Measurements from ENCODE around the gene ZNF385B.

Gene ZNF385B

DNA sequence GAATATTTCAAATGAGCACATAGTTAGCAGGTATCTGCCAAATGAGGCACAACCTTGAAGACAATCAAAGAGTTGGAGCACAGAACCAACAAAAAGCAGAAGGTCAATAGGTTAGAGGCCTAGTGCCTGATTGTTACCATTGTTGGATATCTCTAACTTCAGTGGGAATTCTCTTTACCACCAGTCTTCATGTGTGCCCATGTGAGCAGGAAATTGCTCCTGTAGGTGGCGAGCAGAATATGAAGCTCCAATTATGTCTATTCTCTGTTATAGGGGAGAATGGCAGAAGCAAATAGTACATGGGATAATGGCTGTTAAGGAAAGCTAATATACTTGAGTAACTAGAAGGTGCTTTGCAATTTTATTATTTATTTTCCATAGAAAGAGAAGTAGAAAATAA lies 14.9 kb upstream of the ZNF385B start:
- peak; percentile 15 for TF ChIP-seq CTCF (IDR thresholded peaks at IDR 0.05; ENCODE audit: low read depth, low read length)
- H3K4me3 ChIP-seq (ENCODE audit: low read depth, low read length), result no peak overlapping the region
- DNase-seq (ENCODE audit: low read depth, low spot score), result no peak
- in situ Hi-C loops (cut with HindIII; ENCODE audit: low sequenced_read_pairs), result no loop called here

DNA sequence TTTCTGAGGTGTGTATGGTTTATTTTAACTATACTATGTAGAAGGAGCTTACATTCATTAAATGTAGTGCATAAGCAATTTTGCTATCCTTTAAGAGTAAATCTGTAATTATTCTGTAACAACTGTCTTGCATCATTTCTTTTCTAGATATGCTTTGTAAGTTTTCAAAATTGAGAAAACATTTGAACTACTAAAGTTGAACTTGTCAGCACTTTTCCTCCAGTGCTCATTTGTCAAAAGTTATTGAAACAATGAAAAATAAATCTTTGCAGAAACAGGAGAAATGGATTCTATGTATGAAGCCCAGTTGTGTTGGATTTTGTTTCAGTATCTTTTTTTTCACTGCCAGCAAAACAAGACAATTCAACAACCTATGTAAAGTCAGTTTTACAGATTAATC lies 14.5 kb upstream of the ZNF385B start:
- no peak for TF ChIP-seq CTCF (IDR thresholded peaks at IDR 0.05; ENCODE audit: low read depth, low read length)
- in situ Hi-C loops (cut with HindIII; ENCODE audit: low sequenced_read_pairs), result no loop called here
- DNase-seq (ENCODE audit: low read depth, low spot score), result no peak
- no peak overlapping the region for H3K4me3 ChIP-seq (ENCODE audit: low read depth, low read length)

- no peak for TF ChIP-seq CTCF (IDR thresholded peaks at IDR 0.05; ENCODE audit: low read depth, low read length)
- no peak for DNase-seq (ENCODE audit: low read depth, low spot score)
- in situ Hi-C loops (cut with HindIII; ENCODE audit: low sequenced_read_pairs), result no loop called here
- no peak overlapping the region for H3K4me3 ChIP-seq (ENCODE audit: low read depth, low read length)
Measured at GRCh38 chr2:179862898-179863458, 1.6 kb upstream of the ZNF385B start.

GRCh38 chr2:179861027-179861415 lies 391 bp downstream of the ZNF385B start:
- in situ Hi-C loops (cut with HindIII; ENCODE audit: low sequenced_read_pairs), result no loop called here
- DNase-seq (ENCODE audit: low read depth, low spot score), result no peak
- H3K4me3 ChIP-seq (ENCODE audit: low read depth, low read length), result peak overlapping the region; percentile 12
- no peak for TF ChIP-seq CTCF (IDR thresholded peaks at IDR 0.05; ENCODE audit: low read depth, low read length)

DNA sequence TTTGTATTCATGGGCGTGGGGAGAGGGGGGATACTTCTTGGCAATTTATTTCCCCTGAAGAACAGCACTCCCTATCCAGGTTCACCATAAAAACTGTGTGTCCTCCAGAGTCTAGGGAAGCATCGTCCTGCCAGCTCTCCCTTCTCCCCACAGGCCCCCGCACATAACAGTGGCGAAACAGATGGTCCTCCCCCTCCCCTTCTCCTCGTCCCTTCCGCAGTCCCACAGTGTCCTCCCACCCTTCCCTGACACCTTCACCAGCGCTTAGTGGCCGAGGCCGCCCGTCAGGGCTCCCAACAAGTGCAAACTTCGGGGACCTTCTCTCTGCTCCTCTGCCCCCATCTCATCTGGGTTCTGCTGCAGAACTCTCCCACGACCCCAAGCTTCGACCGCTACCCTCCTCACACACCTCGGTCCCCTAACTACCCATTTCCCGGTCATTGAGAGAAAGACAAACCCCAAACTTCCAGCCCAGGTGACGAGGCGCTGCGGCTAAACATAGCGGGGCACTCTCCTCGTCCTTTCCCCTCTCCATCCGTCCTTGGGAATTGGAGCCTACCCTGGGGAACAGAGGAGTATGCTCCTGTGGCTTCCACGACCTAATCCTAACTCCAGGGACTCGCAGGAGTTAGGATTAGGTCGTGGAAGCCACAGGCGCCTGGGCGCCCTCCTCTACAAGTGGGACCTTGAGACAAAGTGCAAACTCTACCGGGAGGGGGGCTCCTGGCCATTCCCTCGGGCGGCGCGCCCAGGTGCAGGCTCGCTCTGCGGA lies 971 bp downstream of the ZNF385B start:
- TF ChIP-seq CTCF (IDR thresholded peaks at IDR 0.05; ENCODE audit: low read depth, low read length), result no peak
- no peak for DNase-seq (ENCODE audit: low read depth, low spot score)
- H3K4me3 ChIP-seq (ENCODE audit: low read depth, low read length), result peak overlapping the region; percentile 12
- in situ Hi-C loops (cut with HindIII; ENCODE audit: low sequenced_read_pairs), result no loop called here

DNA sequence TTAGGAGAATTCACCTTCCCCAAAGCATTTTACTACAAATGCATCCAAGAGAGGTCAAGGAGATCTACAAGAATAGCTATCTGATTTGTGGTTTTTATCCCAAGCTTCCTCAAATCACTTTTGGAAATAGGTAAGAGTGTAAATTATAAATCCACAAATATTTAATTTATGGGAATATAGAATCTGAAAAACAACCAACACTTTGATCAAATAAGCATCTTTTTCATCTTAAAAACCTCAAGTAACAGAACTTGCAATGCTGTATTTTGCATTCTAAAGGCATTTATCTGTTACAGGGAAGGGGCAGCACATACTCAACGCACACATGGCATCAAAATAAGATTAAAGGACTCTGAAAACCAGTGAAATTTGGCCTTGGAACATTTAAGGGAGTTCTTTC lies 1.9 kb downstream of the ZNF385B start:
- DNase-seq (ENCODE audit: low read depth, low spot score), result no peak
- in situ Hi-C loops (cut with HindIII; ENCODE audit: low sequenced_read_pairs), result no loop called here
- TF ChIP-seq CTCF (IDR thresholded peaks at IDR 0.05; ENCODE audit: low read depth, low read length), result no peak
- no peak overlapping the region for H3K4me3 ChIP-seq (ENCODE audit: low read depth, low read length)

All from astrocyte of the spinal cord (primary cell).